Thyroid gland (tissue), 4 donors: ENCODE results near the gene RAB31.

Experiments
- CTCF ChIP-seq, 6 experiments: fragments of 200-600 bp in 3 of 6; fragments of 450-650 bp in 3 of 6; sonication (generic) in 3 of 6; IDR thresholded peaks; one replicate each; pipeline ENCODE4 v1.5.1; 2016 to 2019; ENCODE audit warnings: antibody characterized with exemption in 6 of 6, mild to moderate bottlenecking in 2 of 6, inconsistent platforms in 1 of 6, moderate library complexity in 1 of 6
- POLR2A ChIP-seq, 2 donors: fragments of 450-650 bp; IDR thresholded peaks; one replicate each; pipeline ENCODE4 v1.6.1; 2017; ENCODE audit warnings: antibody characterized with exemption in 2 of 2, mild to moderate bottlenecking in 2 of 2, moderate library complexity in 1 of 2

- no peak for TF ChIP-seq CTCF (IDR thresholded peaks at IDR 0.05)
- no peak for TF ChIP-seq POLR2A (IDR thresholded peaks at IDR 0.05)
These were observed 22.5 kb upstream of the RAB31 start for GRCh38 chr18:9685615-9685890.
